Measurements from ENCODE around the gene TBATA.

DNA sequence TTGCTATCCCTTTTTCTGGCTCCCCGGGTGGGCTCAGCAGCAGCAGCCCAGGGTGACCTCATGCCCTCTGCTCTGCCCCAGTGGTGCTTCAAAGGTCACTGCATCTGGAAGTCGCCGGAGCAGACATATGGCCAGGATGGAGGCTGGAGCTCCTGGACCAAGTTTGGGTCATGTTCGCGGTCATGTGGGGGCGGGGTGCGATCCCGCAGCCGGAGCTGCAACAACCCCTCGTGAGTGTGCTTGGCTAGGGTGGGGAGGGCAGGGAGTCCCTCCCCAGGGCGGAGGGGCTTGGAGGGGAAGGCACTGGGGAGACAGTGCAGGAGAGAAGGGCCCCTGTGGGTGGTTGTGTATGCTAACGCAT lies 46.4 kb downstream of the TBATA start:
- TF ChIP-seq, protein P1, sequence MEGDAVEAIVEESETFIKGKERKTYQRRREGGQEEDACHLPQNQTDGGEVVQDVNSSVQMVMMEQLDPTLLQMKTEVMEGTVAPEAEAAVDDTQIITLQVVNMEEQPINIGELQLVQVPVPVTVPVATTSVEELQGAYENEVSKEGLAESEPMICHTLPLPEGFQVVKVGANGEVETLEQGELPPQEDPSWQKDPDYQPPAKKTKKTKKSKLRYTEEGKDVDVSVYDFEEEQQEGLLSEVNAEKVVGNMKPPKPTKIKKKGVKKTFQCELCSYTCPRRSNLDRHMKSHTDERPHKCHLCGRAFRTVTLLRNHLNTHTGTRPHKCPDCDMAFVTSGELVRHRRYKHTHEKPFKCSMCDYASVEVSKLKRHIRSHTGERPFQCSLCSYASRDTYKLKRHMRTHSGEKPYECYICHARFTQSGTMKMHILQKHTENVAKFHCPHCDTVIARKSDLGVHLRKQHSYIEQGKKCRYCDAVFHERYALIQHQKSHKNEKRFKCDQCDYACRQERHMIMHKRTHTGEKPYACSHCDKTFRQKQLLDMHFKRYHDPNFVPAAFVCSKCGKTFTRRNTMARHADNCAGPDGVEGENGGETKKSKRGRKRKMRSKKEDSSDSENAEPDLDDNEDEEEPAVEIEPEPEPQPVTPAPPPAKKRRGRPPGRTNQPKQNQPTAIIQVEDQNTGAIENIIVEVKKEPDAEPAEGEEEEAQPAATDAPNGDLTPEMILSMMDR (optimal IDR thresholded peaks at IDR 0.05 in 1 of 3, IDR thresholded peaks at IDR 0.05 in 1 of 3, conservative IDR thresholded peaks at IDR 0.05 in 1 of 3; ENCODE audit: extremely low read depth in 1 of 3, insufficient read depth in 2 of 3, low read length in 3 of 3) = no peak
- no peak for TF ChIP-seq EZH2 (IDR thresholded peaks at IDR 0.05; ENCODE audit: low read length)
